Esophagus muscularis mucosa (tissue), 3 donors: ENCODE data around the gene UCK2.

Experiments
- POLR2A ChIP-seq: fragments of 450-650 bp; IDR thresholded peaks from one replicate; pipeline ENCODE4 v1.6.1; 2017; ENCODE audit warnings: antibody characterized with exemption, moderate library complexity, mild to moderate bottlenecking, low read depth
- TF ChIP-seq, protein P1 (sequence below), 3 experiments: fragments of 200-600 bp in 2 of 3; fragments of 450-650 bp in 1 of 3; sonication (generic) in 2 of 3; IDR thresholded peaks; one replicate each; pipeline ENCODE4 v1.5.1; 2017 to 2019; ENCODE audit warnings: antibody characterized with exemption in 3 of 3, mild to moderate bottlenecking in 2 of 3, moderate library complexity in 1 of 3

DNA sequence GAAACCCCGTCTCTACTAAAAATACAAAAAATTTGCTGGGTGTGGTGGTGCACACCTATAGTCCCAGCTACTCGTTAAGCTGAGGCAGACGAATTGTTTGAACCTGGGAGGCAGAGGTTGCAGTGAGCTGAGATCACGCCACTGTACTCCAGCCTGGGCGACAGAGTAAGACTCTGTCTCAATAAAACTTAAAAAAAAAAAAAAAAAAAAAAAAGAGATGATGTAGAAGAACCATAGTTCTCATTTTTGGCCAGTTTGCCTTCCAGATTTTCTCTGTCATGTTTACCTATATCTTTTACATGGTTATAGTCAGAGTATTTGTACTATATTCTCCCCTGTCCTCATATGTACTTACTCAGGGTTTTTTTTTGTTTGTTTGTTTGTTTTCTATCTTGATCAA lies 53.6 kb downstream of the UCK2 start:
- TF ChIP-seq, protein P1, sequence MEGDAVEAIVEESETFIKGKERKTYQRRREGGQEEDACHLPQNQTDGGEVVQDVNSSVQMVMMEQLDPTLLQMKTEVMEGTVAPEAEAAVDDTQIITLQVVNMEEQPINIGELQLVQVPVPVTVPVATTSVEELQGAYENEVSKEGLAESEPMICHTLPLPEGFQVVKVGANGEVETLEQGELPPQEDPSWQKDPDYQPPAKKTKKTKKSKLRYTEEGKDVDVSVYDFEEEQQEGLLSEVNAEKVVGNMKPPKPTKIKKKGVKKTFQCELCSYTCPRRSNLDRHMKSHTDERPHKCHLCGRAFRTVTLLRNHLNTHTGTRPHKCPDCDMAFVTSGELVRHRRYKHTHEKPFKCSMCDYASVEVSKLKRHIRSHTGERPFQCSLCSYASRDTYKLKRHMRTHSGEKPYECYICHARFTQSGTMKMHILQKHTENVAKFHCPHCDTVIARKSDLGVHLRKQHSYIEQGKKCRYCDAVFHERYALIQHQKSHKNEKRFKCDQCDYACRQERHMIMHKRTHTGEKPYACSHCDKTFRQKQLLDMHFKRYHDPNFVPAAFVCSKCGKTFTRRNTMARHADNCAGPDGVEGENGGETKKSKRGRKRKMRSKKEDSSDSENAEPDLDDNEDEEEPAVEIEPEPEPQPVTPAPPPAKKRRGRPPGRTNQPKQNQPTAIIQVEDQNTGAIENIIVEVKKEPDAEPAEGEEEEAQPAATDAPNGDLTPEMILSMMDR (IDR thresholded peaks at IDR 0.05), result no peak
- TF ChIP-seq POLR2A, result no peak
